Suprapubic skin (tissue), 4 donors: ENCODE data around the gene RAD50.

Experiments
- EP300 ChIP-seq: sonication (generic); formaldehyde crosslinking; IDR thresholded peaks from one replicate; pipeline ENCODE4 v1.6.1; 2017; ENCODE audit warnings: antibody characterized with exemption
- POLR2A ChIP-seq, 2 donors: fragments of 450-650 bp; IDR thresholded peaks; one replicate each; pipeline ENCODE4 v1.6.1; 2017; ENCODE audit warnings: antibody characterized with exemption in 2 of 2, mild to moderate bottlenecking in 2 of 2, moderate library complexity in 2 of 2
- POLR2AphosphoS5 ChIP-seq, 3 donors: sonication (generic); formaldehyde crosslinking; IDR thresholded peaks; one replicate each; pipeline ENCODE4 v1.6.1; 2017; ENCODE audit warnings: antibody characterized with exemption in 3 of 3
- TF ChIP-seq, protein P1 (sequence below), 2 donors: fragments of 200-600 bp in 1 of 2; fragments of 450-650 bp in 1 of 2; sonication (generic) in 1 of 2; IDR thresholded peaks; one replicate each; pipeline ENCODE4 v1.5.1; 2016 to 2019; ENCODE audit warnings: antibody characterized with exemption in 2 of 2, mild to moderate bottlenecking in 1 of 2, moderate library complexity in 1 of 2

DNA sequence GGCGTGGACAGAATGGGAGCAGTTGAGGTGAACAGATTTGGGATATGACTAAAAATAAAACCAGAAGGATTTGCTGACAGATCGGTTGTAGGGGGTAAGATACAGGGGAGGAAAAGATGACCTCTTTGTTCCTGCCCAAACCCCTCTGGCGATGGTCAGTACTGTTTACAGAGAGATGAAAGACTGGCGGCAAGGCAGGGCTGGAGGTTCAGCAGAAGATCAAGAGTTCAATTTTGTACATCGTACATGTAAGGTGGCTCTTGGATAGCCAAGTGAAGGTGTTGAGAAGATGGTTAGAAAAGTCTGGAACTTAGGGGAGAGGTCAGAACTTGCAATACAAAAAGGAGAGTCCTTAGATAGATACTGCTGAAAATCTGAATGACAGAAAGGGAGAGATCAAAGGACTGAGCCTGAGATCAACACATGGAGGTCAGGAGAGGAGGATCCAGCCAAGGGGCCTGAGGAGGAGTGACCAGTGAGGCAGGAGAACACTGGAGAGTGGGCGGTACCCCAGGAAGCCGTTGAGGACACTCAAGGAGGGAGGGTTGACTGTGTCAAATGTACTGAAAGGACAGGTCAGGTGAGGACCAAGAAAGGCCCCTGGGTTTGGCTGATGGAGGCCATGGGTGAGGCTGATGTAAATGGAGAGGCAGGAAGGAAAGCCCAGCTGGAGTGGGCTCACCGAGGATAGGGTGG is 124.2 kb downstream of the RAD50 start:
- TF ChIP-seq, protein P1, sequence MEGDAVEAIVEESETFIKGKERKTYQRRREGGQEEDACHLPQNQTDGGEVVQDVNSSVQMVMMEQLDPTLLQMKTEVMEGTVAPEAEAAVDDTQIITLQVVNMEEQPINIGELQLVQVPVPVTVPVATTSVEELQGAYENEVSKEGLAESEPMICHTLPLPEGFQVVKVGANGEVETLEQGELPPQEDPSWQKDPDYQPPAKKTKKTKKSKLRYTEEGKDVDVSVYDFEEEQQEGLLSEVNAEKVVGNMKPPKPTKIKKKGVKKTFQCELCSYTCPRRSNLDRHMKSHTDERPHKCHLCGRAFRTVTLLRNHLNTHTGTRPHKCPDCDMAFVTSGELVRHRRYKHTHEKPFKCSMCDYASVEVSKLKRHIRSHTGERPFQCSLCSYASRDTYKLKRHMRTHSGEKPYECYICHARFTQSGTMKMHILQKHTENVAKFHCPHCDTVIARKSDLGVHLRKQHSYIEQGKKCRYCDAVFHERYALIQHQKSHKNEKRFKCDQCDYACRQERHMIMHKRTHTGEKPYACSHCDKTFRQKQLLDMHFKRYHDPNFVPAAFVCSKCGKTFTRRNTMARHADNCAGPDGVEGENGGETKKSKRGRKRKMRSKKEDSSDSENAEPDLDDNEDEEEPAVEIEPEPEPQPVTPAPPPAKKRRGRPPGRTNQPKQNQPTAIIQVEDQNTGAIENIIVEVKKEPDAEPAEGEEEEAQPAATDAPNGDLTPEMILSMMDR (IDR thresholded peaks at IDR 0.05), result no peak
- TF ChIP-seq POLR2AphosphoS5 (IDR thresholded peaks at IDR 0.05) (no peak), EP300 (no peak), POLR2A (IDR thresholded peaks at IDR 0.05) (no peak)
